Progenitor cell of endocrine pancreas (in vitro differentiated cells): ENCODE data around the gene INAFM1. TPM values are rescaled to one million over a fixed set of nuclear protein-coding genes. Genes with fewer than 3 reads are reported as not detected.
A peak's percentile ranks its signal among the peaks of the same experiment; 100 is the strongest.
"Not testable (repeated sequence)": the region's sequence is repeated elsewhere in the genome, so short reads cannot be mapped to it uniquely, and the experiment has no call there.

Experiments
- DNase-seq: peaks from one replicate; pipeline ENCODE4 v3.0.0; 2021; ENCODE audit warnings: low spot score; ENCODE audit not compliant: unreplicated experiment
- H3K27ac Mint-ChIP-seq: 2 replicates; pipeline ENCODE4 v1.8.0; 2021; ENCODE audit warnings: mild to moderate bottlenecking, moderate library complexity, mixed read lengths
- H3K27me3 Mint-ChIP-seq: 2 replicates; pipeline ENCODE4 v1.8.0; 2021; ENCODE audit warnings: mixed read lengths
- H3K36me3 Mint-ChIP-seq: 2 replicates; pipeline ENCODE4 v1.8.0; 2022; ENCODE audit warnings: mixed read lengths; ENCODE audit not compliant: insufficient read depth
- H3K4me1 Mint-ChIP-seq: 2 replicates; pipeline ENCODE4 v1.8.0; 2021; ENCODE audit warnings: low read depth, mixed read lengths
- H3K4me3 Mint-ChIP-seq: 2 replicates; pipeline ENCODE4 v1.8.0; 2021; ENCODE audit warnings: low read depth, mild to moderate bottlenecking, moderate library complexity, mixed read lengths
- H3K9me3 Mint-ChIP-seq: 2 replicates; pipeline ENCODE4 v1.8.0; 2021; ENCODE audit warnings: low read depth, mixed read lengths
- CTCF ChIP-seq: fragments of 200-600 bp; sonication (generic); IDR thresholded peaks from one replicate; pipeline ENCODE4 v1.5.0; 2021; ENCODE audit warnings: antibody characterized with exemption, mild to moderate bottlenecking; ENCODE audit not compliant: unreplicated experiment
- total RNA-seq: library from RNA; stranded (reverse); gene quantifications from 2 replicates; pipeline ENCODE4 v1.2.1, GENCODE V29; 2021

INAFM1 gene
- total RNA-seq, 1 donor from 2014 or later = 11.8 TPM

- Mint-ChIP-seq H3K36me3 (no peaks in the 10 kb centered on the region), H3K9me3 (no peaks in the 10 kb centered on the region), H3K4me1 (peaks cover 4% of the 10 kb centered on the region), H3K4me3 (no peak overlapping the region), H3K27me3 (peaks cover 8% of the 10 kb centered on the region), H3K27ac (peak overlapping the region; percentile 82)
- DNase-seq = peak; percentile 66
- peak; percentile 95 for TF ChIP-seq CTCF
These were observed 27.2 kb upstream of the INAFM1 start for GRCh38 chr19:47247308-47247990.

- Mint-ChIP-seq H3K27ac (peak overlapping the region; percentile 86), H3K4me1 (peaks cover 10% of the 10 kb centered on the region)
- H3K27me3 Mint-ChIP-seq, DNase-seq, H3K4me3 Mint-ChIP-seq, H3K9me3 Mint-ChIP-seq, H3K36me3 Mint-ChIP-seq: not testable (repeated sequence)
These were observed 21.7 kb upstream of the INAFM1 start for GRCh38 chr19:47253016-47253415.

GRCh38 chr19:47253467-47253881 is 21.2 kb upstream of the INAFM1 start:
- peak overlapping the region; percentile 86 for H3K27ac Mint-ChIP-seq
- H3K4me3 Mint-ChIP-seq = no peak overlapping the region
- H3K9me3 Mint-ChIP-seq = no peaks in the 10 kb centered on the region
- H3K4me1 Mint-ChIP-seq = peaks cover 12% of the 10 kb centered on the region
- no peaks in the 10 kb centered on the region for H3K27me3 Mint-ChIP-seq
- DNase-seq = no peak
- TF ChIP-seq CTCF = no peak
- H3K36me3 Mint-ChIP-seq = peaks cover 6% of the 10 kb centered on the region

GRCh38 chr19:47253970-47254369 is 20.7 kb upstream of the INAFM1 start:
- Mint-ChIP-seq H3K9me3 (no peaks in the 10 kb centered on the region), H3K27me3 (no peaks in the 10 kb centered on the region), H3K27ac (no peak overlapping the region), H3K4me3 (no peak overlapping the region), H3K4me1 (peaks cover 15% of the 10 kb centered on the region), H3K36me3 (peaks cover 8% of the 10 kb centered on the region)
- no peak for DNase-seq
- TF ChIP-seq CTCF = no peak

- Mint-ChIP-seq H3K27ac (peak within 1 kb of the TSS; percentile 98), H3K4me1 (peaks cover 14% of the 10 kb centered on the region), H3K36me3 (peaks cover 21% of the 10 kb centered on the region), H3K9me3 (no peaks in the 10 kb centered on the region), H3K27me3 (no peaks in the 10 kb centered on the region), H3K4me3 (peak within 1 kb of the TSS; percentile 87)
- DNase-seq = peak; percentile 95
- TF ChIP-seq CTCF = no peak
These were observed 18.6 kb upstream of the INAFM1 start, which contains the start of gene CCDC9 for GRCh38 chr19:47255879-47256692. CCDC9 (plus strand) TSS chr19:47256525; CDS start chr19:47258401, 1,876 bp downstream.
